HG03196 (cell line): ENCODE data around the gene RENBP.

ENCODE experiments used
- ATAC-seq: cut with Tn5 transposase; IDR thresholded peaks from one replicate; pipeline ENCODE4 v1.9.1; 2021; ENCODE audit not compliant: unreplicated experiment

Gene RENBP

GRCh38 chrX:153954558-153955227 is 10.2 kb upstream of the RENBP start:
- no peak for ATAC-seq

GRCh38 chrX:153953892-153954557 is 9.6 kb upstream of the RENBP start:
- ATAC-seq, result no peak

GRCh38 chrX:153953342-153953830 is 8.9 kb upstream of the RENBP start:
- no peak for ATAC-seq

- no peak for ATAC-seq
Measured at GRCh38 chrX:153952373-153953026, 8.1 kb upstream of the RENBP start.

- ATAC-seq, result no peak
Measured at GRCh38 chrX:153951683-153952372, 7.4 kb upstream of the RENBP start.

- ATAC-seq, result no peak
Measured at GRCh38 chrX:153950127-153950526, 5.7 kb upstream of the RENBP start.

GRCh38 chrX:153948847-153949805 is 4.7 kb upstream of the RENBP start:
- no peak for ATAC-seq

- no peak for ATAC-seq
Measured at GRCh38 chrX:153948002-153948466, 3.6 kb upstream of the RENBP start.

- ATAC-seq, result peak; percentile 70
Measured at GRCh38 chrX:153947009-153947769, 2.7 kb upstream of the RENBP start.

- no peak for ATAC-seq
Measured at GRCh38 chrX:153945956-153946943, 1.8 kb upstream of the RENBP start.

GRCh38 chrX:153944800-153945150 is 332 bp upstream of the RENBP start:
- no peak for ATAC-seq

- ATAC-seq, result no peak
Measured at GRCh38 chrX:153941336-153942252, 2.8 kb downstream of the RENBP start.

GRCh38 chrX:153939573-153939972 is 4.9 kb downstream of the RENBP start:
- no peak for ATAC-seq

- no peak for ATAC-seq
Measured at GRCh38 chrX:153938226-153938786, 6.1 kb downstream of the RENBP start.

GRCh38 chrX:153937056-153937455 is 7.4 kb downstream of the RENBP start:
- no peak for ATAC-seq

- no peak for ATAC-seq
Measured at GRCh38 chrX:153935326-153935851, 9.1 kb downstream of the RENBP start.
